SU-DHL-6 (cell line): ENCODE measurements around the gene CNBP.
"Not testable (repeated sequence)": the region's sequence is repeated elsewhere in the genome, so short reads cannot be mapped to it uniquely, and the experiment has no call there.

Experiments
- H2AFZ ChIP-seq: fragments of 200-600 bp; sonication (generic); 2 replicates; pipeline ENCODE4 v1.6.1; 2014; ENCODE audit warnings: low read depth, mild to moderate bottlenecking, moderate library complexity, mixed read lengths, antibody characterized with exemption, low read length; ENCODE audit not compliant: severe bottlenecking
- H3F3A ChIP-seq: fragments of 200-600 bp; shearing (Covaris generic); 2 replicates; pipeline ENCODE4 v1.6.0; 2016; ENCODE audit warnings: antibody characterized with exemption, mild to moderate bottlenecking; ENCODE audit not compliant: insufficient read depth
- H3K27ac ChIP-seq: fragments of 200-600 bp; sonication (generic); 2 replicates; pipeline ENCODE4 v1.5.1; 2016; ENCODE audit warnings: low read depth, mild to moderate bottlenecking, low read length, moderate library complexity, mixed read lengths
- H3K27me3 ChIP-seq: fragments of 200-600 bp; sonication (generic), shearing (Covaris generic); 2 replicates; pipeline ENCODE4 v1.6.0; 2014; ENCODE audit warnings: mild to moderate bottlenecking, low read length
- H3K36me3 ChIP-seq: fragments of 200-600 bp; sonication (generic); 2 replicates; pipeline ENCODE4 v1.6.1; 2014; ENCODE audit warnings: mild to moderate bottlenecking, low read length, mixed read lengths
- H3K4me2 ChIP-seq: fragments of 300-600, 200-600 bp; shearing (Covaris generic), sonication (generic); 2 replicates; pipeline ENCODE4 v1.6.0; 2014; ENCODE audit warnings: low read length, low read depth, mild to moderate bottlenecking; ENCODE audit not compliant: poor library complexity, severe bottlenecking
- H3K4me3 ChIP-seq: fragments of 200-600 bp; sonication (generic); 2 replicates; pipeline ENCODE4 v1.5.1; 2014; ENCODE audit warnings: antibody characterized with exemption, low read length, mild to moderate bottlenecking, mixed read lengths; ENCODE audit not compliant: insufficient read depth, poor library complexity, severe bottlenecking
- H3K79me2 ChIP-seq: fragments of 200-600 bp; sonication (generic); 2 replicates; pipeline ENCODE4 v1.6.1; 2014; ENCODE audit warnings: mild to moderate bottlenecking, low read length, moderate library complexity; ENCODE audit not compliant: insufficient read depth
- H3K9ac ChIP-seq: fragments of 200-600 bp; sonication (generic); 2 replicates; pipeline ENCODE4 v1.7.0; 2014; ENCODE audit warnings: mild to moderate bottlenecking, low read length
- H3K9me2 ChIP-seq: fragments of 200-600 bp; sonication (generic); replicated peaks from 2 replicates; pipeline ENCODE4 v1.6.1; 2014; ENCODE audit warnings: low read length; ENCODE audit not compliant: insufficient read depth
- H3K9me3 ChIP-seq: fragments of 200-600 bp; sonication (generic); 2 replicates; pipeline ENCODE4 v1.6.1; 2014; ENCODE audit warnings: low read length, mixed read lengths; ENCODE audit not compliant: insufficient read depth
- H4K20me1 ChIP-seq: fragments of 200-600 bp; sonication (generic); 2 replicates; pipeline ENCODE4 v1.6.1; 2014; ENCODE audit warnings: low read depth, mild to moderate bottlenecking, antibody characterized with exemption, low read length, moderate library complexity, mixed read lengths
- EZH2phosphoT487 ChIP-seq: fragments of 200-600 bp; sonication (generic), shearing (Covaris generic); conservative IDR thresholded peaks from 2 replicates; pipeline ENCODE4 v1.6.1; 2018; ENCODE audit warnings: mild to moderate bottlenecking, antibody characterized with exemption, low read length, moderate library complexity, mixed read lengths
- TF ChIP-seq, protein P1 (sequence below): fragments of 200-600 bp; sonication (generic); IDR thresholded peaks from one replicate; pipeline ENCODE4 v1.5.1; 2017; ENCODE audit warnings: antibody characterized with exemption, mild to moderate bottlenecking, low read length, moderate library complexity; ENCODE audit not compliant: insufficient read depth, poor library complexity, severe bottlenecking

CNBP gene

DNA sequence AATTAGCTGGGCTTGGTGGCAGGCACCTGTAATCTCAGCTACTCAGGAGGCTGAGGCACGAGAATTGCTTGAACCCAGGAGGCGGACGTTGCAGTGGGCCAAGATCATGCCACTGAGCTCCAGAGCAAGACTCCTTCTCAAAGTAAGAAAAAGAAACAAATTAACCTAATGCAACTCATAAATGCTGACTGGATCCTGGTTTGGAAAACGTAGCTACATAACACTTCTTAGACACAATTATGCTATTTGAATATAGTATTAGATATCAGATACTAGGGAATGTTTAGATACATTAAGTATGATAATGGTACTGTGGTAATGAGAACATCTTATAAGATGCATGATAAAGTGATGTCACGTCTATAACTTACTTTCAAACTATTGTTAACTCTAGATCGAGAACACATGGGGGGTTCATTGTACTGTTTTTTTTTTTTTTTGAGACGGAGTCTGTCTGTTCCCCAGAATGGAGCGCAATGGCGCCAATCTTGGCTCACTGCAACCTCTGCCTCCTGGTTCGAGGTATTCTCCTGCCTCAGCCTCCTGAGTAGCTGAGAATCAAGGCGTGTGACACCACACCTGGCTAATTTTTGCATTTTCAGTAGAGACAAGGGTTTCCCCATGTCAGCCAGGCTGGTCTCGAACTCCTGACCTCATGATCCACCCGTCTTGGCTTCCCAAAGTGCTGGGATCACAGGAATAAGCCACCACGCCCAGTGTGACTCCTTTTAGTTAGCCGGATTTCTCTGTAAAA, 16.9 kb downstream of the CNBP start:
- Histone ChIP-seq H3K79me2 (peaks cover 25% of the 10 kb centered on the region), H3K9ac (no peak overlapping the region), H3K9me3 (no peaks in the 10 kb centered on the region), H3K4me3 (no peak overlapping the region), H4K20me1 (peaks cover 22% of the 10 kb centered on the region), H3K9me2 (no peaks in the 10 kb centered on the region), H3F3A (peaks cover 67% of the 10 kb centered on the region), H3K4me2 (no peak overlapping the region), H3K27ac (no peak overlapping the region), H3K36me3 (peaks cover 43% of the 10 kb centered on the region), H2AFZ (no peak overlapping the region), H3K27me3 (no peaks in the 10 kb centered on the region)
- TF ChIP-seq EZH2phosphoT487, result no peak
- TF ChIP-seq, protein P1, sequence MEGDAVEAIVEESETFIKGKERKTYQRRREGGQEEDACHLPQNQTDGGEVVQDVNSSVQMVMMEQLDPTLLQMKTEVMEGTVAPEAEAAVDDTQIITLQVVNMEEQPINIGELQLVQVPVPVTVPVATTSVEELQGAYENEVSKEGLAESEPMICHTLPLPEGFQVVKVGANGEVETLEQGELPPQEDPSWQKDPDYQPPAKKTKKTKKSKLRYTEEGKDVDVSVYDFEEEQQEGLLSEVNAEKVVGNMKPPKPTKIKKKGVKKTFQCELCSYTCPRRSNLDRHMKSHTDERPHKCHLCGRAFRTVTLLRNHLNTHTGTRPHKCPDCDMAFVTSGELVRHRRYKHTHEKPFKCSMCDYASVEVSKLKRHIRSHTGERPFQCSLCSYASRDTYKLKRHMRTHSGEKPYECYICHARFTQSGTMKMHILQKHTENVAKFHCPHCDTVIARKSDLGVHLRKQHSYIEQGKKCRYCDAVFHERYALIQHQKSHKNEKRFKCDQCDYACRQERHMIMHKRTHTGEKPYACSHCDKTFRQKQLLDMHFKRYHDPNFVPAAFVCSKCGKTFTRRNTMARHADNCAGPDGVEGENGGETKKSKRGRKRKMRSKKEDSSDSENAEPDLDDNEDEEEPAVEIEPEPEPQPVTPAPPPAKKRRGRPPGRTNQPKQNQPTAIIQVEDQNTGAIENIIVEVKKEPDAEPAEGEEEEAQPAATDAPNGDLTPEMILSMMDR, result no peak

DNA sequence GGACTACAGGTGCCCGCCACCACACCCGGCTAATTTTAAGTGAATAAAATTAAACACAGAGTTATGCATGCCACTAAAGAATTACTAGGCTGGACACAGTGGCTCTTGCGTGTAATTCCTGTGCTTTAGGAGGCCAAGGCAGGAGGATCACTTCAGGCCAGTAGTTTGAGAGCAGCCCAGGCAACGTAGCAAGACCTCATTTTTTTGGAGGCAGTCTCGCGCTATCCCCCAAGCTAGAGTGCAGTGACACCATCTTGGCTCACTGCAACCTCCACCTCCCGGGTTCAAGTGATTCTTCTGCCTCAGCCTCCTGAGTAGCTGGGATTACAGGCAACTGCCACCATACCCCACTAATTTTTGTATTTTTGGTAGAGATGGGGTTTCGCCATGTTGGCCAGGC, 18.1 kb downstream of the CNBP start:
- peaks cover 12% of the 10 kb centered on the region for H4K20me1 ChIP-seq
- peaks cover 32% of the 10 kb centered on the region for H3K36me3 ChIP-seq
- not testable (repeated sequence) for H3K9ac ChIP-seq

DNA sequence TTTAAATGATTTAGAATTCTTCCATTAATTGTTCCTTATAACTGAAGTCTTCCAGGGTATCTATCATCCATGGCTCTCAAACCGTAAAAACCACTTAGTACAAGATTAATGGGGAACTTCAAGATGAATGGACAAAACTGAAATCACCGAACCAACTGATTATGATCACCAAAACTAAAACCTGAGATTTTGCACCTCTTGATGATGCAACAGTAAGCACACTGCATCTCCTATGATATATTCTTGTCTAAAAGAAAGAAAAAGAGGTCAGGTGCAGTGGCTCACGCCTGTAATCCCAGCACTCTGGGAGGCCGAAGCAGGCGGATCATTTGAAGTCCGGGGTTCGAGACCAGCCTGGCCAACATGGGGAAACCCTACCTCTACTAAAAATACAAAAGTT, 19.2 kb downstream of the CNBP start:
- TF ChIP-seq, protein P1, result no peak
- no peak for TF ChIP-seq EZH2phosphoT487
- Histone ChIP-seq H3K27me3 (no peaks in the 10 kb centered on the region), H3K9ac (no peak overlapping the region), H3K79me2 (peaks cover 14% of the 10 kb centered on the region), H3F3A (peaks cover 58% of the 10 kb centered on the region), H3K36me3 (peaks cover 21% of the 10 kb centered on the region), H3K9me3 (no peaks in the 10 kb centered on the region), H3K9me2 (no peaks in the 10 kb centered on the region), H4K20me1 (peaks cover 7% of the 10 kb centered on the region; the same call in 1 of the 2 replicates), H3K4me3 (no peak overlapping the region), H3K27ac (no peak overlapping the region), H3K4me2 (no peak overlapping the region), H2AFZ (no peak overlapping the region)

More for the DNA sequence above, 18.1 kb downstream of the CNBP start:
- H3F3A ChIP-seq, result peaks cover 68% of the 10 kb centered on the region
- not testable (repeated sequence) for H3K27me3 ChIP-seq, H3K9me3 ChIP-seq, H3K9me2 ChIP-seq, H2AFZ ChIP-seq, H3K27ac ChIP-seq, H3K4me2 ChIP-seq, H3K4me3 ChIP-seq
- H3K79me2 ChIP-seq, result peaks cover 14% of the 10 kb centered on the region
